GM12878 (cell line): ENCODE data around the gene HHIP. TPM values are rescaled to one million over a fixed set of nuclear protein-coding genes. Genes with fewer than 3 reads are reported as not detected.

Experiments used
- ATAC-seq: fragments of 200-7000 bp; cut with Tn5 transposase; 3 replicates; pipeline ENCODE4 v1.9.1; 2020; ENCODE audit warnings: mild to moderate bottlenecking, moderate library complexity
- BruUV-seq: library from RNA; stranded (reverse); fragments of 400-500 nt; replicated peaks from 2 replicates; lab custom pipeline; 2021; lab: Mats Ljungman, UMichigan
- CTCF ChIA-PET: fragments of 300-600 bp; sonication (Branson Sonifier 250); formaldehyde crosslinking; extraction: SDS; loops from one replicate; lab custom pipeline; 2021; ENCODE audit warnings: inconsistent platforms; lab: Yijun Ruan, JAX
- POLR2A ChIA-PET: fragments of 350-600 bp; formaldehyde crosslinking; extraction: SDS; loops from one replicate; lab custom pipeline; 2021; ENCODE audit warnings: inconsistent platforms; lab: Charles Lee
- RAD21 ChIA-PET: fragments of 300-600 bp; sonication (Branson Sonifier 250); formaldehyde crosslinking; loops from one replicate; lab custom pipeline; 2023; ENCODE audit warnings: antibody characterized with exemption; ENCODE audit not compliant: unreplicated experiment; lab: Charles Lee
- SMC1A ChIA-PET: fragments of 300-600 bp; sonication (Branson Sonifier 250); formaldehyde crosslinking; loops from one replicate; lab custom pipeline; 2023; ENCODE audit not compliant: unreplicated experiment, uncharacterized antibody; lab: Charles Lee
- DNase-seq: peaks from one replicate; pipeline ENCODE4 v3.0.0-alpha.2; 2011; ENCODE audit warnings: low read depth, low spot score
- FAIRE-seq: peaks from 3 replicates; lab custom pipeline; 2011; peaks lifted over from hg19 to GRCh38; lab: Jason Lieb, UNC
- H2AFZ ChIP-seq: 2 replicates; pipeline ENCODE4 v1.6.0; 2011; ENCODE audit warnings: low read depth, low read length, control low read depth; ENCODE audit not compliant: control insufficient read depth
- H3K27ac ChIP-seq: 2 replicates; pipeline ENCODE4 v1.5.1; 2011; ENCODE audit warnings: control low read depth; ENCODE audit not compliant: control insufficient read depth, insufficient read depth
- H3K27me3 ChIP-seq, 2 experiments: replicated peaks in 1 of 2; 2 replicates each; pipeline versions ENCODE4 v1.6.0 to v1.6.1; 2011; ENCODE audit warnings: low read length in 1 of 2; ENCODE audit not compliant: control insufficient read depth in 2 of 2, insufficient read depth in 2 of 2
- H3K36me3 ChIP-seq, 2 experiments: 2 replicates each; pipeline ENCODE4 v1.5.1; 2011; ENCODE audit warnings: low read length in 1 of 2; ENCODE audit not compliant: control insufficient read depth in 2 of 2, insufficient read depth in 2 of 2
- H3K4me1 ChIP-seq: 2 replicates; pipeline ENCODE4 v1.6.1; 2011; ENCODE audit warnings: mild to moderate bottlenecking, low read length, moderate library complexity, mixed read lengths; ENCODE audit not compliant: control insufficient read depth, insufficient read depth
- H3K4me2 ChIP-seq: 2 replicates; pipeline ENCODE4 v1.6.0; 2011; ENCODE audit warnings: control low read depth; ENCODE audit not compliant: control insufficient read depth, insufficient read depth
- H3K4me3 ChIP-seq: fragments of 200-600 bp; sonication (generic); 2 replicates; pipeline ENCODE4 v1.5.1; 2016
- H3K79me2 ChIP-seq: 2 replicates; pipeline ENCODE4 v1.6.0; 2011; ENCODE audit warnings: low read length; ENCODE audit not compliant: control insufficient read depth, insufficient read depth
- H3K9ac ChIP-seq: 2 replicates; pipeline ENCODE4 v1.8.0; 2011; ENCODE audit warnings: low read length, control low read depth, mixed read lengths; ENCODE audit not compliant: control insufficient read depth, insufficient read depth
- H3K9me3 ChIP-seq: replicated peaks from 3 replicates; pipeline ENCODE4 v1.5.1; 2011; ENCODE audit warnings: mild to moderate bottlenecking, low read length; ENCODE audit not compliant: control insufficient read depth, insufficient read depth
- H4K20me1 ChIP-seq: 2 replicates; pipeline ENCODE4 v1.6.0; 2011; ENCODE audit not compliant: control insufficient read depth, insufficient read depth
- ATF3 ChIP-seq: IDR thresholded peaks from 2 replicates; pipeline ENCODE4 v1.6.1; 2011; ENCODE audit warnings: low read depth, mild to moderate bottlenecking, low read length, moderate library complexity, borderline replicate concordance; ENCODE audit errors: extremely low read depth
- ATF7 ChIP-seq: fragments of 450-650 bp; IDR thresholded peaks from 2 replicates; pipeline ENCODE4 v1.6.1; 2016; ENCODE audit warnings: low read depth, mild to moderate bottlenecking
- BRCA1 ChIP-seq: IDR thresholded peaks from 2 replicates; pipeline ENCODE4 v1.6.1; 2011; ENCODE audit warnings: low read depth, low read length, improper control_type of control experiment
- DPF2 ChIP-seq: fragments of 450-650 bp; IDR thresholded peaks from 2 replicates; pipeline ENCODE4 v1.6.1; 2017; ENCODE audit warnings: mild to moderate bottlenecking
- EZH2 ChIP-seq: IDR thresholded peaks from 2 replicates; pipeline ENCODE4 v1.6.1; 2012; ENCODE audit warnings: low read depth, mild to moderate bottlenecking, control low read depth, inconsistent platforms, low read length, borderline replicate concordance; ENCODE audit not compliant: control insufficient read depth
- IKZF1 ChIP-seq: fragments of 450-650 bp; conservative IDR thresholded peaks from 2 replicates; pipeline ENCODE4 v1.6.1; 2017; ENCODE audit warnings: antibody characterized with exemption, mild to moderate bottlenecking
- IRF5 ChIP-seq: fragments of 450-650 bp; IDR thresholded peaks from 2 replicates; pipeline ENCODE4 v1.6.1; 2017; ENCODE audit warnings: borderline replicate concordance
- MTA3 ChIP-seq: IDR thresholded peaks from 2 replicates; pipeline ENCODE4 v1.6.1; 2012; ENCODE audit warnings: low read length, inconsistent platforms, borderline replicate concordance
- NFYB ChIP-seq: IDR thresholded peaks from 2 replicates; pipeline ENCODE4 v1.6.1; 2011; ENCODE audit warnings: low read depth, mild to moderate bottlenecking, low read length, improper control_type of control experiment, moderate library complexity; ENCODE audit not compliant: insufficient read depth
- NR2C1 ChIP-seq: fragments of 450-650 bp; IDR thresholded peaks from 2 replicates; pipeline ENCODE4 v1.6.1; 2017; ENCODE audit warnings: antibody characterized with exemption, mild to moderate bottlenecking, moderate library complexity
- RELA ChIP-seq: fragments of 450-650 bp; IDR thresholded peaks from 2 replicates; pipeline ENCODE4 v1.8.0; 2014; ENCODE audit warnings: borderline replicate concordance; ENCODE audit not compliant: partially characterized antibody
- SIN3A ChIP-seq: IDR thresholded peaks from 2 replicates; pipeline ENCODE4 v1.6.1; 2012; ENCODE audit warnings: low read depth, low read length, improper control_type of control experiment
- SMARCA5 ChIP-seq: fragments of 450-650 bp; IDR thresholded peaks from 2 replicates; pipeline ENCODE4 v1.6.1; 2017; ENCODE audit warnings: mild to moderate bottlenecking
- STAT1 ChIP-seq: fragments of 450-650 bp; conservative IDR thresholded peaks from 2 replicates; pipeline ENCODE4 v1.6.1; 2014; ENCODE audit warnings: antibody characterized with exemption, mild to moderate bottlenecking
- TARDBP ChIP-seq: IDR thresholded peaks from 2 replicates; pipeline ENCODE4 v1.6.1; 2016; ENCODE audit warnings: borderline replicate concordance
- ZNF592 ChIP-seq: fragments of 450-650 bp; IDR thresholded peaks from 2 replicates; pipeline ENCODE4 v1.6.1; 2017; ENCODE audit warnings: mild to moderate bottlenecking, moderate library complexity
- WGBS: methylation state at CpG from one replicate; pipeline ENCODE4 v1.1.6; 2016; ENCODE audit warnings: low lambda C conversion rate; ENCODE audit not compliant: insufficient replicate concordance, insufficient coverage; ENCODE audit errors: missing lambda C conversion rate; 5-methylcytosine and 5-hydroxymethylcytosine counted together
- in situ Hi-C: fragments of 300-500 bp; cut with MboI; formaldehyde crosslinking; loops from 9 replicates; pipeline ENCODE4 v1.14.3; 2018; ENCODE audit warnings: mixed read lengths
- intact Hi-C: fragments of 100-400 bp; cut with micrococcal nuclease; formaldehyde crosslinking; loops from one replicate; pipeline ENCODE4 v1.14.2; 2022; ENCODE audit not compliant: unreplicated experiment
- polyA plus RNA-seq, 11 experiments: library from polyadenylated mRNA; depleted of rRNA in 4 of 11; unstranded in 6 of 11; stranded (reverse) in 5 of 11; fragments of >200 nt; fragmentation: Nextera tagmentation in 4 of 11; fragmentation: Illumina TruSeq in 1 of 11; extraction: Ambion mirVana in 4 of 11; extraction: Trizol in 1 of 11; gene quantifications; 1 replicate in 1 of 11; 2 replicates in 10 of 11; pipeline versions ENCODE4 v1.2.1 to v1.2.3, GENCODE V29; 2011 to 2016; ENCODE audit warnings: inconsistent platforms in 2 of 11, missing spikeins in 2 of 11, low read depth in 1 of 11
- total RNA-seq, 4 experiments: library from RNA; depleted of rRNA in 3 of 4; stranded (reverse); fragments of >200 nt in 3 of 4; fragmentation: Illumina TruSeq in 1 of 4; extraction: Trizol in 1 of 4; gene quantifications; 2 replicates each; pipeline versions ENCODE4 v1.2.1 to v1.2.3, GENCODE V29; 2013 to 2021
- TF ChIP-seq, protein P1 (sequence below): IDR thresholded peaks from 2 replicates; pipeline ENCODE4 v1.6.1; 2011; ENCODE audit warnings: mild to moderate bottlenecking, low read depth, low read length, moderate library complexity; ENCODE audit not compliant: insufficient replicate concordance

HHIP gene
- total and polyA plus RNA-seq, 10 of the 15 experiments (the other 5 are each of a cell fraction or from before 2014, with no cell fraction given): 0.06 to 0.56 (median 0.24) TPM; not detected in 1

DNA sequence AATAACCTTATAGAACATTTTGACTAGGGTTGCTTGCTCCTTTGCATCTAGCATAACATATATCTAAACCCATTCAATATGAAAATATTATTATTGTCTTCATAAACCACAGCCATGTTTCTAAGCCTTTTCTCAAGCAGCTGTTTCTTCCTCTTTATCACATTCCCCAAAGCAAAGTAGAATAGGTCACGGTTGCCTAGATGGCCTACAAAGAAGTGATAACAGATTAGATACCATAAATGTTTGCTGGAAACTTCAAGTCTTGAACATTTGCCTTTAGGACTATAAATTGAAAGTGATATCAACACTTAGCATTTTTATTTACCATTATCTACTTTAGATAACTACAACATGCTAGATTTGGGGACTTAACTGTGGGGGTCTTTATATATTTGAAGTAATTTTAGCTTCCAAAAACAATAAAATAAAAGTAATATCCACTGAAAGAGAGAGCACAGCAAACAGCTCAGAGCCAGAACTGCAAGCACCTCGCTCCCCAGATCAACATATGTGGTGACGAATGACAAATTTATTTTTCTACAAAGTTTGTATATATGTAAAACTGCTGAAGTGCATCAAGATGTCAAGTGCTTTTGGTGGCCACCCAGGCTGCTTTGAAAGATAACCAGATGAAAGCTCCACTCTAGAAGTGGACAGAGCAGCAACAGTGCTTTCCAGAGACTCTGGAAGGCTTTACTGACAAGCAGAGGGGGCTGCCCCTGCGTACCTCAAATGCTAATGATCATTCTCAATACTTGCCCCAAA is 8.0 kb downstream of the HHIP start:
- Histone ChIP-seq H3K79me2 (no peaks in the 10 kb centered on the region), H3K4me2 (no peak overlapping the region), H3K27ac (no peak overlapping the region), H3K4me1 (no peaks in the 10 kb centered on the region), H2AFZ (no peak overlapping the region), H3K36me3 (no peaks in the 10 kb centered on the region), H4K20me1 (no peaks in the 10 kb centered on the region), H3K4me3 (no peak overlapping the region), H3K27me3 (peaks cover 0 to 4% of the 10 kb centered on the region in 2 experiments; a peak in 1 of 4 replicates), H3K9ac (no peak overlapping the region), H3K9me3 (no peaks in the 10 kb centered on the region)
- in situ Hi-C loops: no loop called here
- ChIA-PET POLR2A (no interaction called here), RAD21 (no interaction called here), SMC1A (interaction anchor here (0.8 to 2.4 kb wide), 3 partner anchors 8 to 126 kb away, joined by 3 to 12 read pairs (median 3); no protein-coding TSS in a partner anchor), CTCF (interaction anchor here (0.9 kb wide), 1 partner anchor 10 kb away, joined by 3 read pairs; no protein-coding TSS in a partner anchor)
- FAIRE-seq (no peak), ATAC-seq (no peak), DNase-seq (no peak)
- 1% methylated on average over 4 of the region's 4 CpGs for WGBS
- BruUV-seq: no TSS peak
- intact Hi-C loops: no loop called here
- TF ChIP-seq SIN3A: no peak
- no peak for TF ChIP-seq DPF2
- no peak for TF ChIP-seq ATF3
- TF ChIP-seq EZH2: no peak
- TF ChIP-seq, protein P1, sequence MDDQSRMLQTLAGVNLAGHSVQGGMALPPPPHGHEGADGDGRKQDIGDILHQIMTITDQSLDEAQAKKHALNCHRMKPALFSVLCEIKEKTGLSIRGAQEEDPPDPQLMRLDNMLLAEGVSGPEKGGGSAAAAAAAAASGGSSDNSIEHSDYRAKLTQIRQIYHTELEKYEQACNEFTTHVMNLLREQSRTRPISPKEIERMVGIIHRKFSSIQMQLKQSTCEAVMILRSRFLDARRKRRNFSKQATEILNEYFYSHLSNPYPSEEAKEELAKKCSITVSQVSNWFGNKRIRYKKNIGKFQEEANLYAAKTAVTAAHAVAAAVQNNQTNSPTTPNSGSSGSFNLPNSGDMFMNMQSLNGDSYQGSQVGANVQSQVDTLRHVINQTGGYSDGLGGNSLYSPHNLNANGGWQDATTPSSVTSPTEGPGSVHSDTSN: no peak
- no peak for TF ChIP-seq BRCA1
- TF ChIP-seq SMARCA5: no peak
- TF ChIP-seq NR2C1: no peak
- TF ChIP-seq IRF5: no peak
- TF ChIP-seq ATF7: no peak
- no peak for TF ChIP-seq STAT1
- TF ChIP-seq ZNF592: no peak
- TF ChIP-seq NFYB: no peak
- TF ChIP-seq RELA: no peak
- TF ChIP-seq MTA3: no peak
- TF ChIP-seq IKZF1: no peak
- TF ChIP-seq TARDBP: no peak
